GM19023 (cell line): ENCODE measurements around the gene TCIRG1.
"Not testable (repeated sequence)": the region's sequence is repeated elsewhere in the genome, so short reads cannot be mapped to it uniquely, and the experiment has no call there.

Experiments
- ATAC-seq: cut with Tn5 transposase; IDR thresholded peaks from one replicate; pipeline ENCODE4 v1.9.1; 2021; ENCODE audit warnings: mild to moderate bottlenecking, moderate library complexity; ENCODE audit not compliant: unreplicated experiment

The TCIRG1 gene

DNA sequence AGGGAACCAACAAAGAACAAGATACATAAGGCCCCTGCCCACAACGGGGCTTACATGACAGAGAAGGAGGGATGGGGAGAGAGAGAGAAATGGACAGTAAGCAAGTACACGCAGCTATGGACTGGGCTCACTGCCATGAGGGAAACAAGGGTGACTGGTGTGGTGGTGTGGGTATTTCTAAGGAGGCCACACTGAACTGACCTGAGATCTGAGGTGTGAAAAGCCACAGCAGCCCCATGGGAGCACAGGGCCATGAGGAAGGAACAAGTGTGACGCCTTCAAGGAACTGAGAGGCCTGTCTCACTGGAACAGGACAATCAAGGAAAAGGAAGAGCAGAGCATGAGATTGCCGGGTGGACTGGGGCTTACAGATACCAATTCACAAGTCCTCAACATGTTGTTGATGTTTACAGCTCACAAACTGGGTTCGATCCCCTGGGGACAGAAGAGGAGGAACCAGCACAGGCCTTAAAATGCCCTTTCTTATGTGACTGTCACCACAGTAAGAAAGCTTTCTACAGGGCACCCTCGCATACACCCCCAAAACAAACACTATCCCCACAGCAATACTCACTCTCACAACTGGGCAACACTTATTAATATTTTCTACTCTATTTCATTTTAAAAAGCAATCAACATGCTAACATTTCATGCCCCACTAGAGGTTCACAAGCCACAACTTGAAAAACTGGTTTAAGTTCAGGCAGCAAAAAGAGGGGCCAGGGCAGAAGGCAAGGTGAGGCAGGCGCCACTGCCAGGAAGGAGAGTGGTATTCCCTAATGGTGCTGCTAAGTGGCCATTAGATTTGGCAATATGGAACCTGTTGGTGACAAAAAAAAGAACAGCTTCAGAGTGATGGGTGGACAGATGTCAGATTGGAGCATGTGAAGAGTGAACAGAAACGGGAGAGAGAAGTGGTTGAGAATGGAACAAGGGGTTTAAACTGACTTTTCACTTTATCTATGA is 39.1 kb downstream of the TCIRG1 start:
- ATAC-seq = no peak

DNA sequence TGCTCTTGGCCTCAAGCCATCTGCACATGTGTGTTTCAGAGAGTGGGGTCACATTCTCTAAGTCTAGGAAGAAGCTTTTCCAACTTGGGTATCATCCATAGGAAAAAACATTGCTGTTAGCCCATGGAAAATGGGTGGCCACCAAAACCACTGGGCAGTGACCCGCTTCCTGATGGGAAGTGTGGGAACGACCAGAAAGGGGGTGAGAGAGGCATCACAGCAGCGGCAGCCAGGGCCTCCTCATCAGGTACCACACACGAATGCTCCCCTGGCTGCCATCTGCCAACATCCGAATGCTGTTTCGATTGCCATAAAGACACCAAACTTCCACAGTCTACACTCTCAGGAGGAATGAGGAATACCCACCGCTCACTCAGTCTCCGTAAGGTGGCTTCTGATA is 42.0 kb downstream of the TCIRG1 start:
- no peak for ATAC-seq

DNA sequence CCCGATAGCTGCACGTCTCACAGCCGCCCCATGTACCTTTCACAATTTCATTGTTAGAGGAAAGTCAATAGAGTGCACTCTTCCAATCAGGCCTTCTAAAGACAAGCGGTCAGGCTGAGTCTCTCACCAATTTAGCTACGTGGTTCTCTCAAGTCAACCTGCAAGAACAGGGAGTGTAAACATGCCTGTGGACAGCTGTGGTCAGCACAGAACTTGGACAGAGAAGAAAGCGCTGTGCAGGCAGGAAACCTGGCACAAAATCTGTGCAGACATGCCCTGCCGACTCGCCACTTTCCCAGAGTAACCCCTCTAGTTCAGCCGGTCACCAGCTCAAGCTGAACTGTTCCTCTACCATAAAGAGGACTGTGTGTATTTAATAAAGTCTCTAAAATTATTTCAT is 42.9 kb downstream of the TCIRG1 start:
- no peak for ATAC-seq

DNA sequence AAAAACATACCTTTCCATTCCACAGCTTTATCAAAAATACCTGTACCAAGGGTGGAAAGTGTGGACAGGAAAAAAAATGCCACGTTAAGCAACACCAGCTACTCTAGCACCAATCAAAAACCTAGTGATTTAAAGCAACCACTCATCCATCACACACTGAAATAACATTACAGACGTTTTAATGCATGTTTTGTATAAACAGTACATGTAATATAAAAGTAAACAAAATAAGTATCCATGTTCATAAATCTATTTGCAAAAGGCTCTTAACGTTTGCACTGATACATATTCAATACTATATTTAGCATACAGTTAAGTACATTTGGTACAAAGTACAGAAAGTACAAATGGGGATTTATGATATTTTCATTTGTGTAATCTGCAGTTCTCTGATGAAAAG is 43.7 kb downstream of the TCIRG1 start:
- ATAC-seq = no peak

DNA sequence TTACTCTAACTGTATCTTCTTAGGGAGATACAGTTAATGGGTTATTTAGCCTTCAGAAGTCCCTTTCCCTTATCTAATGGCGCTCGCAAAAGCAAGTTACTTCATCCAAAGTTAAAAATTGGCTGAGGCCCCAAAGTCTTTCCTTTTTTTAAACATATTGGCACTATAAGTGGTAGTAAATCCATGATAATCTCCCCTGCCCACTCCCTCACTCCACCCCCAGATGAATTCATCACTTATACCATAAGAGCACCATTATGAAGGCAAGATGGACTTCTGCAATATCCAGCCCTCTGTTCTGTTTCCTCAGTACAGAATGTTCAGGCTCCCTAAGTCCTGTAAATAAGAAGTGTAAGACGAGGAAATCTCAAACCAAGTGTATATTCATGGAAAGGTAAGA is 44.7 kb downstream of the TCIRG1 start:
- ATAC-seq = no peak

DNA sequence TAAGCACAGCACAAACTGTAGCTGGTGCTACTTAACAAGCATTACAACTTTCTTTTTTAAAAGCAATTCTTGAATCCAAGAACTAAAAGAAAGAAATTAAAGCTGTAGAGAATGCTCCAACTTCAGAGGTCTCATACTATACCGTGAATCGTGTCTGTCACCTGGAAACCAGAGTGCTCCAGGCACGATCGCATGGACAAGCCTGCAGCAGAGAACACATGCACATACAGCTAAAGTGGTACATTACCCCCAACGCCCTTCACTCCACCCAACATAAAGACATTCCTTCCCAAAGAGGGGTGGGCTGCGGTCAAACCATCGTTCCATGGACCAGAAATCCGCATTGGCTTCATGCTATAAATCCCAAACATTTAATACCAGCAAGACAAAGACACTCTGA is 50.9 kb downstream of the TCIRG1 start:
- no peak for ATAC-seq

DNA sequence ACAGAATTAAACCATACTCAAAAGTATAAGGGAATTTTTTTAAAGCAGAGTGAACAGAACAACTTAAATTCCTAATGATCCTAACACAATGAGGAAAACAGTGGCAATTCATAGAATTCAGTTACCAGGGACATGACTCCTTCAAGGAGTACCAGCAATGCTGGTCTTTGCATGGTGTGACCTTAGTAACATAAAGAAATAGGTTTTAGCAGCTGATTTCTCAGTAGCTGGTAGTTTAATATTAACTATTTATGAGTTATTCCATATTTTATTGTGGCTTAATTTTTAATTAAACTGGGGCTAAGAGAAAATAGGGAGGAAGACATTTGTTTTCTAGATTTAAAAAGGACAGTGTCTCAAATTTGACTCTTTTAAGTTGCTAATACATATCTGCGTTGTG is 51.5 kb downstream of the TCIRG1 start:
- ATAC-seq = no peak

DNA sequence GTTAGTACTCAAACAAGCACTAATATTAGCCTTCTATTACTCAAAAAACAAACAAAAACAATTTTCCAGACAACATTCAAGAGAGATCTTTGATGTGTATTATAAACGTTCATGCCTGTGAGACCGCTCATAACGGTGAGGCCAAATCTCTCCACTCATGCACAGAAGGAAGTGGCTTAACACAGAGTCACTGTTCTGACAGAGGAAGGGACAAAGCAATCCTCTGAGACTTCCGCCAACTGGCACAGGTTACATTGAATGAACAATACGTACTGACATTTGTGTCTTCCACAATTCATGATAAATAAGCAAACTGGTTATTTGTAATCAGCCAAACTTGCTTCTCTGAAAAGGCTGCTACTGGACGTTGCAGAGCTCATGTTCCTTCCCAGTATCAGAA is 51.9 kb downstream of the TCIRG1 start:
- no peak for ATAC-seq

DNA sequence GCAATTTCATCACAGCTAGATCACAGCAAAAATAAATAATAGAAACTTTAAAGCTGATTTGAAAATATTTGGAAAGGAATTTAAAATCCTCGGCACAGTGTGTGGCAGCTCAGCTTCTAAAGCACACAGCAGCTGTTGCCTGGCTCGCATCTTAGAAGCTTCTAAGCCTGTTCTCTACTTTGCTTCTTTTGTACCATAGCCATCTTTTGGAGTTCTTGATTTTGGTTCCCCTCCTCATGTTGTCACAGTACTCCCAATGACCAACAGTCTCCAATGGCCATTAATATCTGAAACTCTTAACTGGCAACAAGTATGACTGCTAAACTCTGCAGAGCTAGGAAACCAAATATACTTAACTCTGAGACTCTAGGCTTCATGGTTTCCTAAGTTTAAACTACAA is 53.6 kb downstream of the TCIRG1 start:
- no peak for ATAC-seq

DNA sequence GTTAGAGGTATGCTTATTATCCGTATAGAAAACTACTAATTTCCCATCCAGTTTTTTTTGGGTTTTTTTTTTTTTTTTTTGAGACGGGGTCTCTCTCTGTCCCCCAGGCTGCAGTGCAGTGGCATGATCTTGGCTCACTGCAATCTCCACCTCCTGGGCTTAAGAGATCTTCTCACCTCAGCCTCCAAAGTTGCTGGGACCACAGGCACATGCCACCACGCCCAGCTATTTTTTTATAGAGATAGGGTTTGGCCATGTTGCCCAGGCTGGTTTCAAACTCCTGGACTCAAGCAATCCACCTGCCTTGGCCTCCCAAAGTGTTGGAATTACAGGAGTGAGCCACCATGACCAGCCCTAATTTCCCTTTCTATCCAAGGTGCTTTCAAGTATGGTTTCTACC is 54.1 kb downstream of the TCIRG1 start:
- ATAC-seq = not testable (repeated sequence)

DNA sequence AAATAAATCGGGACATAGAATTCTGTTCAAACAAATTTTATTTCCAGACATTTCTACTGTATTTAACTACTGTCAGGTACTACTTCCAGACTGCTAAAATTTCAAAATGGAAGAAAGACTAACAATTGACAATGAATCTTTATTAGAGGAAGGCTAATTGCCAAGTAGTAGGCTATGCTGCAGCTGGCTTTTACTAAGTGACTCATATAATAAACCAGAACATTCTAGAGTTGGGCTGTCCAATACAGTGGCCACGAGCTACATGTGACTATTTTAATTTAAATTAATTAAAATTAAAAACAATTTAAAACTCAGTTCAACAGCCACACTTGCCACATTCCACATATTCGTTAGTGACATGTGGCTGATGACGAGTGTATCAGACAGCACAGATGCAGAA is 54.7 kb downstream of the TCIRG1 start:
- no peak for ATAC-seq

DNA sequence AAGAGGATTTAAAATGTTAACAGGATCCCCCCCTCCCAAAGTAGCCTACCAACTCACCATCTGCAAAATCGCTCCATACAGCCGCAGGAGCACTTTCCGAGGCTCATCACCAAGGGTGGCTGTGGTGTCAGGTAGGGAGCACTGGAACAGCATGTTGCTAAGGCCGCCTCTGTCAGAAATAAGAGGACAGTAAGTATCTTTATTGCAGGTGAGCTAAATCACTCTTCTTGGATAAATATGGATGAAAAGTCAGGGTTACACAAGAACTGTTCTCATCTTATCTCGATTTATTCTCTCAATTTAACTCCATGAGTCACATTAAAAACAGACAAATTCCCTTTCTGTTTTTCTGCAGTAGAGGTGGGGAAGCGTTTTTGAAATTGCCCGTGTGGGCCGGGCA is 58.1 kb downstream of the TCIRG1 start:
- ATAC-seq = no peak

DNA sequence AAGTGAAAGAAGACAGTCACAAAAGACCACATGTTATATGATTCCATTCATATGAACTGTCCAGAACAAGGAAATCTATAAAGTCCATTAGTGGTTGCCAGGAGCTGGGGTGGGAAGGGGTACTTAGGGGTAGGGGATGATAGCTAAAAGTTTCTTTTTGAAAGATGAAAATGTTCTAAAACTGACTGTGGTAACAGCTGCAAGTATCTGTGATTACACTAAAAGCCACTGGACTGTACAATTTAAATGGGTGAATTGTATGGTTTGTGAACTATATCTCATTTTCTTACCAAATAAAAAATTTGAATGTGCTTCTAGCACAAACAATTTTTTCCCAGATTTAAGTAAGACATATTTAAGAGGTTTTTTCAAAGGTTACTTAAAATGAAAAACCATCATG is 60.2 kb downstream of the TCIRG1 start:
- no peak for ATAC-seq

DNA sequence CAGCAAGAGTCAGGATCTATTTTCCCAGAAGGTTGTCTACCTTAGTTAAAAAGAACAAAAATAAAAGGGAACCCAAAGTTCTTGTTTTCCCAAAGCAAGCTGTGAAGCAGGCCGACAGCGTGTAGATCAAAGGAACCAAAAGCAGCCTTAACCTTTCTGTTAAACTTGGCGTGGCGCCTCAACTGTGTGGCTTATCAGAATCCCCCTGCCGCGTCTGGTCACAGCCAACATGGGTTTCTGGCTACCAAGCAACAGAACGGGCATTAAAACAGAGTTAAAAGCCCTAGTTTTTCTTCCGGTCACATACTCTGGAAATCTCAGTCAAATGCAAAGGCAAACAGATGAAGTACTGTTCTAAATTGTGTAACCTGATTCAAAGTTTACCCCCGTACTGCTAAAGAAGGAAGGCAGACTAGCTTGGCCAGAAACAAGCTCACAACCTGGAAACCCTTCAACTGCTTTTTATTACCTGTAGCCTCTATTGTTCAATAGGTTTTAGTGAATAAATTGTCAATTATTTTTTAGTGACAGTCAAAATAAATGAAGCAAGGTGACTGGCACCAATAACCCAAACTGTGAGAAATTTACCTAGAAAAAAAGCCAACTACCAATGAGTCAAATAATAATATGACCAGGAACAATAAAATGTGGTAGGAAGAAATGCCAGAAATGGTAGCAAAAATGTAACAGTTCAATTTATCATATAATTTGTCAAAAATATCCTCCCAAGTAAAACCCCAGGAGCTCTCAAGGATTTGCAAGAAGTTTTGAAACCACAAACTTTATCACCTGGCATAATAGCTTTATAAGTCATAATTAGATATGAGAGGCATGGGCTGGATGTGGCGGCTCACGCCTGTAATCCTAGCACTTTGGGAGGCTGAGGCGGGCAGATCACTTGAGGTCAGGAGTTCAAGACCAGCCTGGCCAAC is 60.9 kb downstream of the TCIRG1 start:
- no peak for ATAC-seq
